HL-60 (cell line): ENCODE measurements around the gene CD81.

Experiments used
- CTCF ChIP-seq: IDR thresholded peaks from one replicate; pipeline ENCODE4 v1.5.1; 2011; ENCODE audit warnings: low read length, control low read depth, inconsistent platforms; ENCODE audit not compliant: insufficient read depth
- POLR2AphosphoS5 ChIP-seq: IDR thresholded peaks from 2 replicates; pipeline ENCODE4 v1.6.1; 2012; ENCODE audit warnings: low read depth
- SPI1 ChIP-seq: IDR thresholded peaks from 2 replicates; pipeline ENCODE4 v1.6.1; 2012; ENCODE audit warnings: low read depth, mild to moderate bottlenecking, borderline replicate concordance

DNA sequence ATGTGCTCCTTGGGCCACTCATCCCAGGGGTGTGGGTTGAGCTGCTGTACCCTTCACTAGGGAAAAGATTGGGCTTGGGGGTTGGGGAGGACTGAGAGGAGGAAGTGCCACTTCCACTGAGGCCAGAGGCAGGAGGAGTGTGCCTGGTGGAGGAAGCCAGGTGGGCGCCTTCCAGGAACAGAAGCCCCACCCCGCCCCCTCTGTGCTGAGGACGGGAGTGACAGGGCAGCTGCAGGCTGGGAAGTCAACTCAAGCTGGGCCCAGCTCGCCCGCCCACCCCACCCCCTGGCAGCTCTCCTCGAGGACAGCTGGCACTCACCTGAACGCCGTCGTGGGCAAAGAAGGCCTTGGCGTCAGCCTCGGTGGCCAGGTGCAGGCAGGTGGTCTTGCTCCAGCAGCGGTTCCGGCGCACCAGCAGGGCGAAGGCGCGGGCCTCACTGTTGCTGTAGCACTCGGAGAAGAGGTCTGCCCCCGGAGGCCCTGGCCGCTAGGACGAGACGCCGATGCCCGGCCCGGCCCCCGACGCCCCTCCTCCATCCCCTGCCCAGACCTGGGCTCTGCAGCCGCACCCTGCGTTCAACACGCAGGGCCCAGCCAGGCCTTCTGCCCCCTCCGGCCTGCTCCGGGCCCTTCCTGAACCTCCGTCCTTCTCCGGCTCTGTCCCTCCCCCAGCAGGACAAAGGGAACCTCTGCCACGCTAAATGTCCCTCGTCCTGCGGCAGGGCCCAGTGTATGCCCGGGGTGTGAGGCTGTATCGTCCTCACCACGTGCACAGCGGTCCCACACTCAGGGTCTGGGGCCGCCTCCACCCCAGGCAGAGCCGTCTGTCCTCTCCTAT lies 36.9 kb downstream of the CD81 start:
- TF ChIP-seq CTCF = no peak
- TF ChIP-seq POLR2AphosphoS5 = no peak
- TF ChIP-seq SPI1 = 0 out of 2 replicates have a peak, but pooled peaks have one; percentile 4
